SK-N-SH treated with all-trans-retinoic acid at 6 μM for 48 hours (cell line): ENCODE results near the gene TNKS1BP1.

Source experiments
- OSR1 ChIP-seq: fragments of 250-450 bp; sonication (Bioruptor Pico); IDR thresholded peaks from 2 replicates; pipeline ENCODE4 v1.8.0; 2022; ENCODE audit warnings: moderate library complexity, mild to moderate bottlenecking, inconsistent platforms
- RARB ChIP-seq: fragments of 250-450 bp; sonication (Bioruptor Pico); IDR thresholded peaks from 2 replicates; pipeline ENCODE4 v1.8.0; 2021; ENCODE audit warnings: mild to moderate bottlenecking, moderate library complexity
- ZC3H10 ChIP-seq: fragments of 250-450 bp; sonication (Bioruptor Pico); IDR thresholded peaks from 2 replicates; pipeline ENCODE4 v1.5.1; 2021; ENCODE audit warnings: mild to moderate bottlenecking, moderate library complexity
- TF ChIP-seq, protein P1 (sequence below): fragments of 250-450 bp; sonication (Bioruptor Pico); IDR thresholded peaks from 2 replicates; pipeline ENCODE4 v1.8.0; 2020; ENCODE audit warnings: mild to moderate bottlenecking, moderate library complexity, borderline replicate concordance

DNA sequence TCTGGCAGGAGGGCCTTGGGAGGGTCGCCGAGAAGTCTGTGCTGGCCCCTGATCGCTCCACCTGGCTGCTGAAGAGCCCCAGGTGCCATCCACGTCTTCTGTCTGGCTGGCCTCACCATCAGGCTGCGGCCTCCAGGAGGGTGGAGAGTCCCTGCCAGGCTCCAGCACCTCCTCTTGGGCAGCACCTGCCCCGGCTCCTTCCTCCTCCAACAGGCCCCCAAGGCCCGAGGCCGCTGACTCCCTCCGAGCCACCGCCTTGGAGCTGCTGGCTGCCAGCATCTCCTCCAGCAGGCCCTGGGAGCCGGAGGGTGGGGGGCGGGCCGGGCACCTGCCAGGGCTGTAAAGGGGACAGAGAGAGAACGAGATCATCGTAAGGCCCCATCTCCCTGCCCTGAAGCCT is 22.3 kb downstream of the TNKS1BP1 start:
- TF ChIP-seq, protein P1, sequence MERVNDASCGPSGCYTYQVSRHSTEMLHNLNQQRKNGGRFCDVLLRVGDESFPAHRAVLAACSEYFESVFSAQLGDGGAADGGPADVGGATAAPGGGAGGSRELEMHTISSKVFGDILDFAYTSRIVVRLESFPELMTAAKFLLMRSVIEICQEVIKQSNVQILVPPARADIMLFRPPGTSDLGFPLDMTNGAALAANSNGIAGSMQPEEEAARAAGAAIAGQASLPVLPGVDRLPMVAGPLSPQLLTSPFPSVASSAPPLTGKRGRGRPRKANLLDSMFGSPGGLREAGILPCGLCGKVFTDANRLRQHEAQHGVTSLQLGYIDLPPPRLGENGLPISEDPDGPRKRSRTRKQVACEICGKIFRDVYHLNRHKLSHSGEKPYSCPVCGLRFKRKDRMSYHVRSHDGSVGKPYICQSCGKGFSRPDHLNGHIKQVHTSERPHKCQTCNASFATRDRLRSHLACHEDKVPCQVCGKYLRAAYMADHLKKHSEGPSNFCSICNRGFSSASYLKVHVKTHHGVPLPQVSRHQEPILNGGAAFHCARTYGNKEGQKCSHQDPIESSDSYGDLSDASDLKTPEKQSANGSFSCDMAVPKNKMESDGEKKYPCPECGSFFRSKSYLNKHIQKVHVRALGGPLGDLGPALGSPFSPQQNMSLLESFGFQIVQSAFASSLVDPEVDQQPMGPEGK = no peak
- TF ChIP-seq ZC3H10 (CRISPR knock-in tag) = no peak
- no peak for TF ChIP-seq OSR1 (CRISPR knock-in tag)
- TF ChIP-seq RARB (CRISPR knock-in tag) = no peak
